ENCODE data around the gene PPP2R5C. TPM values are rescaled to one million over a fixed set of nuclear protein-coding genes. Genes with fewer than 3 reads are reported as not detected.

PPP2R5C gene
- total and polyA plus RNA-seq, 9 of the 15 experiments (the other 6 are each of a cell fraction or from before 2014, with no cell fraction given) = 284 to 617 (median 395) TPM

DNA sequence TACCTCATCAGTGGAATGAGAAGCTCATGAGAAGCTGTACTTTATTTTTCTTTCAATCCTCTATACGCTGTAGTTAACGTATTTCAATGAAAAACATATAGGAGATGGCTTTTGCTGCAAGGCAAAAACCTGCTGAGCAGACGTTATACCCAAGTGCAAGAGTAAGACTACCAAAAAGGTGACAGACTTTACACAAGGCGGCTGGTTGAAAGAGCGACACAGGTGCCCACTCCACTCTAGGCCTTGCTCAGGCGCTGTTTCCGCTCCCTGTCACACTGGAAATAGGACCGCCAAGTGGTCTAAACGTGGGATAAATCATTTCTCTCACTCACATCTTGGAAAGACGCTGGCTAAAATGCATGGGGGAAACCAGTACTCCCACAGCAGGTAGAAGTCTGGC, 54.5 kb downstream of the PPP2R5C start:
- Histone ChIP-seq H3K4me3 (no peak overlapping the region), H3K36me3 (ENCODE audit: control insufficient read depth, insufficient read depth, low read length) (peaks cover 79% of the 10 kb centered on the region), H3K27me3 (ENCODE audit: control insufficient read depth in 2 of 2, insufficient read depth in 2 of 2, low read length in 2 of 2) (no peaks in the 10 kb centered on the region), H3K79me2 (ENCODE audit: control insufficient read depth, insufficient read depth, low read length) (peaks cover 98% of the 10 kb centered on the region), H3K9me3 (replicated peaks; ENCODE audit: control insufficient read depth, insufficient read depth, low read depth, low read length) (no peaks in the 10 kb centered on the region), H3K4me2 (ENCODE audit: insufficient read depth, low read length) (no peak overlapping the region), H3K27ac (ENCODE audit: extremely low read depth, low read depth, low read length) (no peak overlapping the region), H3K9ac (ENCODE audit: insufficient read depth in 1 of 2, low read depth in 2 of 2, low read length in 2 of 2) (no peak overlapping the region), H2AFZ (ENCODE audit: low read depth, low read length) (no peak overlapping the region), H4K20me1 (replicated peaks; ENCODE audit: control insufficient read depth, insufficient read depth, low read length) (peaks cover 8% of the 10 kb centered on the region; the same call in 1 of the 2 replicates), H3K4me1 (replicated peaks in 1 of 2; ENCODE audit: control insufficient read depth in 2 of 2, insufficient read depth in 2 of 2, low read length in 2 of 2) (peaks cover 6 to 51% of the 10 kb centered on the region in 2 experiments), H3K9me1 (ENCODE audit: control insufficient read depth, insufficient read depth, low read length) (peaks cover 11% of the 10 kb centered on the region)
- no TSS peak for BruUV-seq (replicated peaks)
- no peak for FAIRE-seq
- in situ Hi-C loops (cut with MboI) (no loop called here), intact Hi-C loops (cut with micrococcal nuclease) (no loop called here)
- WGBS (ENCODE audit: insufficient coverage, low coverage, missing lambda C conversion rate) = 85% methylated on average over 9 of the region's 10 CpGs
- DNase-seq (ENCODE audit: extremely low read depth in 1 of 4, low spot score in 3 of 4) = no peak
- CTCF ChIA-PET (ENCODE audit: low intra/inter-chr PET ratio) = no interaction called here
- POLR2A ChIA-PET = interaction anchor here (1.1 to 3.7 kb wide), 2 partner anchors 10 to 106 kb away, joined by 3 to 11 read pairs; no protein-coding TSS in a partner anchor
- no peak for ATAC-seq
- TF ChIP-seq MBD1 (CRISPR knock-in tag; IDR thresholded peaks at IDR 0.05) (no peak), C11orf30 (IDR thresholded peaks at IDR 0.05; ENCODE audit: low read depth) (peak; percentile 49; the same call in 1 of the 2 replicates), ZBED1 (IDR thresholded peaks at IDR 0.05) (no peak), OTX1 (CRISPR knock-in tag; IDR thresholded peaks at IDR 0.05) (no peak), DIDO1 (tag; IDR thresholded peaks at IDR 0.05; ENCODE audit: low read depth) (no peak), ZNF77 (CRISPR knock-in tag; IDR thresholded peaks at IDR 0.05) (no peak), ZBTB33 (CRISPR knock-in tag; IDR thresholded peaks at IDR 0.05) (peak; percentile 17; the same call in 1 of the 2 replicates)
- TF ChIP-seq, protein P1, sequence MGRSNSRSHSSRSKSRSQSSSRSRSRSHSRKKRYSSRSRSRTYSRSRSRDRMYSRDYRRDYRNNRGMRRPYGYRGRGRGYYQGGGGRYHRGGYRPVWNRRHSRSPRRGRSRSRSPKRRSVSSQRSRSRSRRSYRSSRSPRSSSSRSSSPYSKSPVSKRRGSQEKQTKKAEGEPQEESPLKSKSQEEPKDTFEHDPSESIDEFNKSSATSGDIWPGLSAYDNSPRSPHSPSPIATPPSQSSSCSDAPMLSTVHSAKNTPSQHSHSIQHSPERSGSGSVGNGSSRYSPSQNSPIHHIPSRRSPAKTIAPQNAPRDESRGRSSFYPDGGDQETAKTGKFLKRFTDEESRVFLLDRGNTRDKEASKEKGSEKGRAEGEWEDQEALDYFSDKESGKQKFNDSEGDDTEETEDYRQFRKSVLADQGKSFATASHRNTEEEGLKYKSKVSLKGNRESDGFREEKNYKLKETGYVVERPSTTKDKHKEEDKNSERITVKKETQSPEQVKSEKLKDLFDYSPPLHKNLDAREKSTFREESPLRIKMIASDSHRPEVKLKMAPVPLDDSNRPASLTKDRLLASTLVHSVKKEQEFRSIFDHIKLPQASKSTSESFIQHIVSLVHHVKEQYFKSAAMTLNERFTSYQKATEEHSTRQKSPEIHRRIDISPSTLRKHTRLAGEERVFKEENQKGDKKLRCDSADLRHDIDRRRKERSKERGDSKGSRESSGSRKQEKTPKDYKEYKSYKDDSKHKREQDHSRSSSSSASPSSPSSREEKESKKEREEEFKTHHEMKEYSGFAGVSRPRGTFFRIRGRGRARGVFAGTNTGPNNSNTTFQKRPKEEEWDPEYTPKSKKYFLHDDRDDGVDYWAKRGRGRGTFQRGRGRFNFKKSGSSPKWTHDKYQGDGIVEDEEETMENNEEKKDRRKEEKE (IDR thresholded peaks at IDR 0.05; ENCODE audit: borderline replicate concordance in 1 of 2, control insufficient read depth in 1 of 2, low read depth in 2 of 2, low read length in 1 of 2) = no peak
